ENCODE results near the gene TLCD3A.
"Not testable (repeated sequence)": the region's sequence is repeated elsewhere in the genome, so short reads cannot be mapped to it uniquely, and the experiment has no call there.

The TLCD3A gene

DNA sequence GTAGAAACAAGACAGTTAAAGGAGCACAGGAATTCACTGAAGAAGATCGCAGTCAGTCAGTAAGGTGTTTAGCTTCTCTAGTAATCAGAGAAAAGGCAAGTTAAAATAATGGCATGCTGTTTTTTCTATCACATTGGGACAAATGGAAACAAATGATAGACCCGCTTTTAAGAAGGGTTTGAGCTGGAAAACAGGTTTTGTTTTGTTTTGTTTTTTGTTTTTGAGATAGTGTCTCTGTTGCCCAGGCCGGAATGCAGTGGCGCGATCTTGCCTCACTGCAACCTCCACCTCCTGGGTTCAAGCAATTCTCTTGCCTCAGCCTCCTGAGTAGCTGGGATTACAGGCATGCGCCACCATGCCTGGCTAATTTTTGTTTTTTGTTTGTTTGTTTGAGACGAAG is 53.5 kb downstream of the TLCD3A start:
- not testable (repeated sequence) for DNase-seq

GRCh38 chr17:787641-788221 is 55.3 kb downstream of the TLCD3A start:
- DNase-seq = no peak

DNA sequence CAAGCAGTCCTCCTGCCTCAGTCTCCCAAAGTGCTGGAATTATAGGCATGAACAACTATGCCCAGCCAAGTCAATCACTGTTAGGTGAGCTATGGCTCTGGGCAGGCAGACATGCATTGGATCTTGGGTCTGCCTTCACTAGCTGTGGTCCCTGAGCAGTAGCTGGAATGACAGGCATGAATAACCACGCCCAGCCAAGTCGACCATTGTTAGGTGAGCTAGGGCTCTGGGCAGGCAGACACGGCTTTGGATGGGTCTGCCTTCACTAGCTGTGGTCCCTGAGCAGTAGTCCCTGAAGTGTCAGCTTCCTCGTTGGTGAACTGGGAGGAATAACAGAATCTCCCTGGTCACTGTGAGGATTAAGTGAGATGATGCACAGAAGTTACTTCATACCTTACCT is 56.2 kb downstream of the TLCD3A start:
- no peak for DNase-seq

DNA sequence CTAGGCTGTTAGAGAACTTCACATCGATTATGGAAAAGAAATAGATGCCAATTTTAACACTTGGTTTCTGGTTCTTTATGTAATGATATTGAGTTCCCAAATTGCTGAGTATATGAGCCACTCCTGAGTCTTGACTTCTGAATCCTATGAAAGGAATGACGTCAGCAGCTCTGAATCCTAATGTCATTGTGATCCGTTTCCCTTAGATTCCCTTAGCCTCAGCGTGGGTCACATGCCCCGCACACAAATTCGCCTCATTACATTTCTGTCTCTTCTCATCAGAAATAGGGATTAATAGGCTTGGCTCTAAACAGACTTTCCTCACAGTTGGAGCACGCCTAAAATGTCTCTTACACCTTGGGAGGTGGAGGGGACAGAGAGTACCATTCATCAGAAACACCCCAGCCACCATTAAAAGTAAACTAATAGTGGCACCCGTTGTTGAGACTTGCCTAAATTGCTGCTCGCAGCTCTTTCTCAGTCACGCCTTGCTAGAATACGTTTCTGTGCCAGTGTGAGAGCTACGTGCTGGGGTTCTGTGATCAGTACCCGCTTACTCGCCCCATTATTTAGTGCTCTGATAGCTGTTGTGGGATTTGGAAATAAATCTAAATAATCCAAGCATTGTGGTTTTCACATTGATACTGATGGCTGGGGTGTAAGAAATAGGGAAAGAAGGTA is 56.9 kb downstream of the TLCD3A start:
- DNase-seq = no peak

- peak; percentile 57 for DNase-seq
Observed at GRCh38 chr17:789931-790873, 57.8 kb downstream of the TLCD3A start.

- not testable (repeated sequence) for DNase-seq
Observed at GRCh38 chr17:790874-791247, 58.5 kb downstream of the TLCD3A start.

GRCh38 chr17:791829-792228 is 59.4 kb downstream of the TLCD3A start:
- DNase-seq = no peak

GRCh38 chr17:792277-792676 is 59.9 kb downstream of the TLCD3A start:
- no peak for DNase-seq
